Suppressor macrophage treated with lipopolysaccharide for 4 hours (primary cell): ENCODE data around the gene PBX1.
A peak's percentile ranks its signal among the peaks of the same experiment; 100 is the strongest.

Source experiments
- DNase-seq: peaks from one replicate; pipeline ENCODE4 v3.0.0-alpha.2; 2020

PBX1 gene

DNA sequence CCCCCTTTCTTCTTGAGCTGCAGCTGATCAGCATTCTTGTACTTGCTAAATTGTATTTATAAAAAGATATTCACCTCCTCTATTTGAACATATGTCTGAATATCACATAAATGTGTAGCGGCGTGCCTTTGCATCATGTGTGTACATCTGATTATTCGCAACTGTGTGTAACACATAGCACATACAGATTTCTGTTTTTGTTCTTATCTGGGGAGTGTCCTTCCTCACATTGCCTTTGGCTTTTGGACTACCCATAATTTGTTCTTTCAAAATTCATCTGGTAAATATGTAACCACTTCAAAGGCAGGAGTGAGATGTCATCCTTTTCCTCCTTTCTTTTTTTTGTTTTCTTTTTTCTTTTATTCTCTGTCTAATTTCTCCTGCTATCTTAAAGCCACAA lies 113.6 kb downstream of the PBX1 start:
- no peak for DNase-seq

DNA sequence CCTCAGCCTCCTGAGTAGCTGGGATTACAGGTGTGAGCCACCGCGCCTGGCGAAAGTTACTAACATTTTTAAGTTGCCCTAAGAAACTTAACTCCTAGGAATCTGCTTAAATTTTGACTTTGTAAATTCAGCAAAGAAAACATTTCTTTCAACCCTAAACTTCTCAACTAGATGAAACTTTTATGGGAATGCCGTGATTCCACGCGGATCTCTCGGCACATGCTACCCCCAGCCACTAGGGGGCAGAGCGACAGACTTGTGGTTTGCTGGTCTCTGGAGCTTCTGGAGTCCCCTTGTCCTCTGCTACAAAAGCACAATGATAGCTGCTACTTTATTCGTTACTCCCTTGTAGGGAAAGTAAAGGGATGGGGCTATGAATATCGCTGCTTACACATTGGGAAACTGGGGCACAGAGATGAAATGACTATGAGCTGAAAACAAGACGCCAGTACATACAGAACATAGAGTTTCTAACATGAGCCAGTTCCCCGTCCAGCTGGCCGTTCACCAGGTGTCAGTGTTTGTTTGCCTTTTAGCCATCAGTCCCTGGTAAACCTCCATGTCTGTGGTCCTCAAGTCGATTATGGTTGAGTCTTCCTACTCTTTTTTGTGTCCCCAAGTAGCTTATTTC lies 114.7 kb downstream of the PBX1 start:
- DNase-seq: peak; percentile 38

DNA sequence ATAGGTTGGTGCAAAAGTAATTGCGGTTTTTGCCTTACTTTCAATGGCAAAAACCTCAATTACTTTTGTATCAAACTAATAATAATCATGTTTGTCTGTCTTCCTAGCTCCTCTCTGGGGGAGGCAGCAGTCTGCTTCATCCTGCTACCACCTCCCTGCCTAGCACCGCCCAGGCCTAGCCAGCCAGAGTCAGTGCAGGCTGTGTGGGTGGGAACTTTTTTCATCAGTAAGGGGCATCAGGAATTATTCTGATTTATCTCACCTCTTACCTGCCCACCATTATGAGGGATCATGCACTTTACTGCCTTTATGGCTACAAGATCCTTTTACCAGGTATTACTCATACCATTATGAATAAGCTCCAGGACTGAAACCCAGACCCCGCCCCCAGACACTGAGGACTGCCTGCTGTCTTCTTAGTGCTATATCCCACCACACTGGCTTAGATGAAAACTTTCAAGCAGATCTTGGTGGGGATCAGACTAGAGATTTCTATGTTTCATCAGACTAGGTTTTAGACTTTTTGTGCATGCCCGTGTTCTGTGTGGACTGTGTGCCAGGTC lies 116.4 kb downstream of the PBX1 start:
- DNase-seq: no peak

- no peak for DNase-seq
Observed at GRCh38 chr1:164678136-164678700, 119.2 kb downstream of the PBX1 start.

- DNase-seq: no peak
Observed at GRCh38 chr1:164682570-164682969, 123.6 kb downstream of the PBX1 start.

DNA sequence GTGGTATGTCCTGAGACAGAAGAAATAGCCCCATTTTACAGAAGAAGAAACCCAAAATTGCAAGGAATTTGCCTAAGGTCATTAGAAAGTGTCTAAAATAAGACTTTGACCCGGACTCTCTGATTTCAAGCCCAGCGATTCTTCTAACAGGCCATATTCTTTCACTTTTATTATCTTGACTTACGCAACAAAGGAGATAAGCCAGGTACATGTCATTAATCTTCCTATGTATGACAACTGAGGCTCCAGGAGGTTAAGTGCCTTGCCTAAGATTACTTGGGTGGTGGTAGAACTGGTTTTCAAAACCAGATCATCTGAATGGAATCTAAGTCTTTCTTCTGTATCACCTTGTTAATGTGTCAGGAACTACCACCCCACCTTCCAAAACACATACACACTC lies 124.3 kb downstream of the PBX1 start:
- no peak for DNase-seq

DNA sequence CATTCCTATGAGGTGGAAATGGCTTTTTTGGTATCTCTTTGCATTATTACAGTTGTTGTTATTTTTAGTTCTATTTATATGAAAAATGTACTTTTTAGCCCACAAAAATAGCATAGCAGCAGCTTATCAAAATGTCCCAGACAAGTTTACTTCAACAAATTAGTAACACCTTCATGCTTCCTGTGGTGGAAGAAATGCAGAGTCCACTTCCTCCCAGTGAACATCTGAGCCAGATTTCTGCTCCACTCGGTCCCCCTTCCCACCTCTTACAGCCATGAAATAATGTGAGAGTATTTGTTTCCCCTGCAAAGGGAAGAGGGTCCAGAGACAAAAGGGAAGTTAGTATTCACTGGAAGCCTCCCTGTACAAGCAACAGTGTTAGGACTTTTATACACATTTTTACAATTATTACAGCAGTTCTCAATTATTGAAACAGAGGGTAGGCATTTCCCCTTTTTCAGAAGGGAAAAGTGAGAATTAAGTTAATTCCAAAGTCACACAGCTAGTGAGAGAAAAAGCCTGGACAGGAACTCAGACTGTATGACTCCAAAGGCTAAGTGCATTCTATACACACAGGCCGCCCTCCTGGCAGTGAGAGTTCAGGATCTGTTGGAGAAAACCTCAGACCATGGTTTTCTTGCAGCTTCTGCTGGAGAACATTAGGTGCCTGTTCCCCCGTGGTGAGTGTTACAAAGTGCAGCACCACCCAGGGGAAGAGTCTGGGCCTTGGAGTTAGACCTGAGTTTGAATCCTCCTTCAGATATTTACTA lies 126.5 kb downstream of the PBX1 start:
- DNase-seq: no peak

DNA sequence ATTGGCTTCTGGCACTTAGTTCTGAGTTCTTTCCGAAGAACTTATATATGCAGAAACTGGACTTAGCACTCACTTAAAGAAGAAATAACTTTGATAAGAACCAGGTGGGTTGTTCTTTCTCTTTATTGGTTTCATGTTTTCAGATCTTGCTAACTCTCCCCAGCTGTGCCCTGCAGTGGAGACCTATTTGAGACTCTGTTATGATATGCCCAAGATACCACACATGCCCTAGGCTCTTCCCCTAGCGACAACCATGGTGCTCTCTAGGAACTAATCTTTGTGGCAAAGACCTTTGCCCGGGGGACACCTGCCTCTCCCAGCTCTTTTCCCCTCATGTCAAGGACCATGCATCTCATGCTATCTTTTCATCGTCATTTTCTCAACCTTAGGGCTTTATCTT lies 128.8 kb downstream of the PBX1 start:
- DNase-seq: no peak

DNA sequence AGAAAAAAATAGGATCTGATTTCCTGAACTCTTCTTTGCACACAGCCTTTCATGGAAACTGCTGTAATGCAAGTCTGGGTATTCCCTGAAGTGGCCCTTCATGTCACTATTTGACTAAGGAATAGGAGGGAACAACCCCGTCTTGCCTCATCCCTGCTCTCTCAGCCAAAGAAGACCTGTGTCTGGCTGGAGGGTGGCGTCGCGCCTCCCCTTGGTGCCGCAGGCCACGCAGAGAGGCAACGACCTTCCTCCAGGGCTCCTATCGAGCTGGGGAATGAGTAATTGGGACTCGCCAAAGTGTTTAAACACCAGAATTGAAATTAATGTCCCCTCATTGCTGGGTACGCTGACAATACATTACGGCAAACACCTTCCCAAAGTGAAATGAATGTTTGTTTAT lies 129.8 kb downstream of the PBX1 start:
- DNase-seq: no peak

- DNase-seq: no peak
Observed at GRCh38 chr1:164689672-164690511, 130.9 kb downstream of the PBX1 start.

DNA sequence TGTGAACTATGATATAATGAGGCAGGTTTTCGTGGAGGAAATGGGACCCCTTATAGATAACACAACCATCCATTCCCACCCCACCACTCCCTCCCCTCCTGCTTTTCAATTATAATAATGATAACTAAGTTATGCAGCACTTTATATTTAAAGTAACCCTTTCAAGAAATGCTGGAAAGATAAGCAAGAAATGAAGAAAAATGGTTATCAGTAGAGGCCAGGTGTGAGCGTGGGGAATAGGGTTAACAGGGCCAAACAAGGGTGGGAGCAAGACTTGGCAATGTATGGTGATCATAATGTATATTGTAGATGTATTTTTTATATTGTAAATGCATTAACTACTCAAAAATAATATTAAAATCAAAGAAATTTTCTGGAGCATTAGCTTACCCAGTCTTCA lies 133.4 kb downstream of the PBX1 start:
- DNase-seq: no peak

DNA sequence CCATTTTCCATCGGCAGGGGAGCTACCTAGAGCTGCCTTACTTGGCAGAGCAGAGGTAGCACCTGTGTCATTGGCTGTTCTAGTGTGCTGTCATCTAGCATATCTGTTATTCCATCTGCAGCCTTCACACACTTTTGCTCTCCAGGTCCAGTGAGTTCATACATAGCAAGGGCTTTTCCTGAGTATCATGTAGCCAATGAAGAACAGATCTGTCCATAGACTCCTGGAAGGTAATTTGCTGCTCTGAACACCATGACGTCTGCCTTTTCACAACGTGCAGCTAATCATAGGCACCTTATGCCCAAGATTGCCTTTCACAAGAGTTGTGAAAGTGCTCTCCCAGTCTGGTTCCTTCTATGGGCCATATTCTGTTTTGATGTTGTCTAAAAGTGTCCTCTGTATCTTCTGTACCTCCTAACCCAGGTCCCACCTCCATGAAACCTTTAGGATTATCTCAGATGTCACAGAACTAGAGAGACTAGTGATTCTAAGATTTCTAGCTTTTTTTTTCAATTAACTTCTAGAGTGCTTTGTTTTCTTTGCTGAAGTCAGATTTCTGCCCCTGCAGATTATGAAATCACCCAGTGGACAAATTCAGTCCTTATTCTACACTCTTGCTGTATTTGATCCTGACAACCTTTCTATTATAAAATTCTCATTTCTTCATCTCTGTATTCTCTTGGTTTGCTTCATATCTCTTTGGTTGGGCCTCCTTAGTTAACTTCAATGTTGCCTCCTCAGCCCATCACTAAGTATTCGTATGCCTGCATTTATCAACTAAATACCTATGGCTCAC lies 134.8 kb downstream of the PBX1 start:
- DNase-seq: no peak

DNA sequence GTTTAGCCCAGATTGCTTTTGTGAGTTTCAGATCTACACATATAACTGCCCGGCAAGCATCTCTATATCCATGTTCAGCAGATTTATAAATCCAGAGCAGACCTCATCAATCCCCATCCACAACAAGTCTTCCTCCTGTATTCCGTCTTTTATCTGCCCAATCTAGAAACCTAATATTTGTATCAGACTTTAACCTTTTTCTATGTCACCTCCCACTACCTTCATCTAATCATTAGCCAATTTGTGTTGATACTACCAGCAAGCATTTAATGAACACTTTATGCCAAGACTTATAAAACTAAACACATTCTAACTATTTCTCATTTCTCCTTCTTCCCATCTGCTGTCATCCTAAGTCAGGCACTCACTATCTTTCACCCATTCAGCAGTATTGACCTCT lies 135.5 kb downstream of the PBX1 start:
- DNase-seq: no peak

GRCh38 chr1:164695956-164696665 lies 137.1 kb downstream of the PBX1 start:
- no peak for DNase-seq

- DNase-seq: no peak
Observed at GRCh38 chr1:164699815-164700491, 141.0 kb downstream of the PBX1 start.

DNA sequence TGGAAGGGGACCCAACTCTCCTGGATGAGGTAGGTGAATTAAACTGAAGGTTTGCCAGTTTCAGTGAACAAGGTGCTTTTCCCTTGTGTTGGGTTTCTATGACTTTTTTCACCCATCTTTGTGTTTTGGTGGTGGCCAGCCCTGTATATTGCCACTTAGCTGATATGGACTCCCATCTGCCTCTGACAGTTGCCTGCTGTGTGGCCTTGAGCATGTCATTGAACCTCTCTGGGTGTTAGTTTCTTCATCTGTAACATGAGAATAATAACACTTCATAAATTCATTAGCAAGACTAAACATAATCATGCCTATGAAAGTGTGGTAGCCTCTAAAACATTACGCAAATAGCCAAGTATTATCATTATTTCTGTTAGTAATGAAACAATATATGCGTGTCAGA lies 141.7 kb downstream of the PBX1 start:
- no peak for DNase-seq

GRCh38 chr1:164701189-164701761 lies 142.3 kb downstream of the PBX1 start:
- DNase-seq: no peak

DNA sequence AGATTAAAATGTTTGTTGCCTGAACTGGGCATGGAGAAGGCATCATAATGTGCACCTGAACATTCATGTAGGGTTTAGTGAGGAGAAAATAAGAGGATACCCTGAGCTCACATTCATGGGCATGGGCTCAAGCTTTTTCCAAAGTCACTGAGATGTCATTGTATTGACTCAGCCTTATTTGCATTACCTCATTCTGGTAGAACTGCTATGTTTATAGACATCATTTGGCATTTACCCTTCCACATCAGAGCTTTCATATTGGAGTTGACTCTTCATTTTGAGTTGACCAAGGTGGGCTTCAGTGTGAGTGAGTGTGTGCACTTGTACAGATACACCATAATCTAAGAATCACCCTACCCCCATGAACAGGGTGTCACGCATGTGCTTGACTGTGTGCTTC lies 143.2 kb downstream of the PBX1 start:
- DNase-seq: no peak

- DNase-seq: no peak
Observed at GRCh38 chr1:164702664-164703063, 143.7 kb downstream of the PBX1 start.

DNA sequence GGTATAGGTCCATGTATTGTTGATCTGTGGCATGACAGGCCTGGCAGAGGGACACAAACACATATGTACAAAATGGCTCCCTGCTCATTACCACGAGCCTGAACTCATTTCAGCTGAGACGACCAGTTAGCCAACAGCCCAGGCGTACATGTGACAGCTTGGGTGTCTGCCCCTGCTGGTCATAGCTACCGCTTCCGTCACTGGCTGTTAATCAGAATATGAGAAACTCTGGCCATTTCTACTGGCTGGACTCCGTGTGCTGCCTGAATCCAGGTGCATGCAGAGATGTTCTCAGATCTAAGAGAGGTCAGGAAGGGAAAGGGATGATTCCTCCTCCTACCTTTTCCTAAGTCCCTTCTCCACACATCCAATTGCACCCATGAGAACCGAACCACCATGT lies 144.5 kb downstream of the PBX1 start:
- no peak for DNase-seq

- no peak for DNase-seq
Observed at GRCh38 chr1:164703960-164704411, 145.0 kb downstream of the PBX1 start.
